ELF-1 (cell line): ENCODE measurements around the gene KCNJ15.

Experiments
- DNase-seq: peaks from one replicate; pipeline ENCODE4 v3.0.0-alpha.2; 2016; ENCODE audit warnings: low read depth, low spot score

The KCNJ15 gene

GRCh38 chr21:38267991-38268863 is 11.4 kb downstream of the KCNJ15 start:
- no peak for DNase-seq

- no peak for DNase-seq
Measured at GRCh38 chr21:38268864-38269575, 12.2 kb downstream of the KCNJ15 start.

GRCh38 chr21:38269576-38269936 is 12.8 kb downstream of the KCNJ15 start:
- no peak for DNase-seq

GRCh38 chr21:38272215-38272614 is 15.4 kb downstream of the KCNJ15 start:
- no peak for DNase-seq

GRCh38 chr21:38273745-38274542 is 17.2 kb downstream of the KCNJ15 start:
- no peak for DNase-seq

- no peak for DNase-seq
Measured at GRCh38 chr21:38277501-38278131, 20.8 kb downstream of the KCNJ15 start.

GRCh38 chr21:38280454-38280853 is 23.7 kb downstream of the KCNJ15 start:
- no peak for DNase-seq

- DNase-seq = no peak
Measured at GRCh38 chr21:38280867-38281266, 24.1 kb downstream of the KCNJ15 start.

GRCh38 chr21:38282921-38283320 is 26.1 kb downstream of the KCNJ15 start:
- no peak for DNase-seq

- DNase-seq = no peak
Measured at GRCh38 chr21:38284216-38284615, 27.4 kb downstream of the KCNJ15 start.

- DNase-seq = no peak
Measured at GRCh38 chr21:38286739-38287471, 30.1 kb downstream of the KCNJ15 start.

- DNase-seq = no peak
Measured at GRCh38 chr21:38287476-38287875, 30.7 kb downstream of the KCNJ15 start.

- DNase-seq = no peak
Measured at GRCh38 chr21:38289705-38290485, 33.1 kb downstream of the KCNJ15 start.

- no peak for DNase-seq
Measured at GRCh38 chr21:38290809-38291208, 34.0 kb downstream of the KCNJ15 start.

- DNase-seq = no peak
Measured at GRCh38 chr21:38291874-38292273, 35.1 kb downstream of the KCNJ15 start.

- DNase-seq = no peak
Measured at GRCh38 chr21:38293113-38293512, 36.3 kb downstream of the KCNJ15 start.

- DNase-seq = no peak
Measured at GRCh38 chr21:38293765-38294164, 37.0 kb downstream of the KCNJ15 start.

- no peak for DNase-seq
Measured at GRCh38 chr21:38294609-38295008, 37.8 kb downstream of the KCNJ15 start.

- DNase-seq = no peak
Measured at GRCh38 chr21:38295997-38296764, 39.4 kb downstream of the KCNJ15 start.
